Measurements from ENCODE around the gene ZNF10. TPM values are rescaled to one million over a fixed set of nuclear protein-coding genes. Genes with fewer than 3 reads are reported as not detected.

ZNF10 gene
- polyA plus RNA-seq, 1 of the 3 experiments (the other 2 are of a cell fraction) = 4.5 TPM

DNA sequence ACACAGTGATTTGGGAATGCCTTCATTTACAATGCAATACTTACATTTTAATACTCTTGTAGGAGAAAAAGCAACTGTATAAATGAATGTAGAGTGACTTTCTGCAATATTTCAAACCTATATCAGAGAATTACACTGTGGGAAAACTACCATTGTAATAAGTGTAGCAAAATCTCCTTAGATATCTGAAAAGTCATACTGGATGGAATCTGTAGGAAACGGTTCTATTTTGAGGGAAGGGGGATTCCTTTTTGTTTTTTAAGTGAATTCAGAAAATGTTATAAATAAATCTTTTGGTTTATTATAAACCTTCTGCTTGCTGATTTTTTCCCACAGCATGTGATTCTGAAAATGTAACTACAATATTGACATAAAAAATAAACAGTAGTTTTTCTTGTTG lies 23.3 kb upstream of the ZNF10 start:
- Histone ChIP-seq H3K27ac (ENCODE audit: low read depth in 2 of 2, low read length in 1 of 2) (no peak overlapping the region), H3K9me3 (peaks cover 84% of the 10 kb centered on the region), H4K20me1 (ENCODE audit: insufficient read depth) (no peaks in the 10 kb centered on the region), H3K4me3 (ENCODE audit: low read depth in 2 of 2, low read length in 1 of 2) (no peak overlapping the region), H3K4me2 (no peak overlapping the region), H3K79me2 (ENCODE audit: insufficient read depth) (no peaks in the 10 kb centered on the region), H2AFZ (ENCODE audit: low read depth) (no peak overlapping the region), H3K36me3 (replicated peaks in 1 of 2; ENCODE audit: control insufficient read depth in 1 of 2, insufficient read depth in 2 of 2, low read length in 1 of 2) (peaks cover 45 to 88% of the 10 kb centered on the region in 2 experiments), H3K27me3 (ENCODE audit: insufficient read depth) (no peaks in the 10 kb centered on the region), H3K9me2 (no peaks in the 10 kb centered on the region), H3K9ac (no peak overlapping the region), H3F3A (replicated peaks; ENCODE audit: insufficient read depth) (peaks cover 13% of the 10 kb centered on the region), H3K4me1 (ENCODE audit: control insufficient read depth in 1 of 2, insufficient read depth in 2 of 2, low read depth in 1 of 2, low read length in 1 of 2) (no peaks in the 10 kb centered on the region)
- WGBS (ENCODE audit: low lambda C conversion rate) = 100% methylated on average over 1 of the region's 1 CpG
- TF ChIP-seq NFIC (IDR thresholded peaks at IDR 0.05; ENCODE audit: borderline replicate concordance) (no peak), EZH2phosphoT487 (IDR thresholded peaks at IDR 0.05; ENCODE audit: borderline replicate concordance, low read depth) (no peak)
- TF ChIP-seq, protein P1, sequence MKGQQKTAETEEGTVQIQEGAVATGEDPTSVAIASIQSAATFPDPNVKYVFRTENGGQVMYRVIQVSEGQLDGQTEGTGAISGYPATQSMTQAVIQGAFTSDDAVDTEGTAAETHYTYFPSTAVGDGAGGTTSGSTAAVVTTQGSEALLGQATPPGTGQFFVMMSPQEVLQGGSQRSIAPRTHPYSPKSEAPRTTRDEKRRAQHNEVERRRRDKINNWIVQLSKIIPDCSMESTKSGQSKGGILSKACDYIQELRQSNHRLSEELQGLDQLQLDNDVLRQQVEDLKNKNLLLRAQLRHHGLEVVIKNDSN (IDR thresholded peaks at IDR 0.05; ENCODE audit: borderline replicate concordance, low read depth) = no peak
- POLR2A ChIA-PET = no interaction called here
- CTCF ChIA-PET = no interaction called here
- no peak for DNase-seq

DNA sequence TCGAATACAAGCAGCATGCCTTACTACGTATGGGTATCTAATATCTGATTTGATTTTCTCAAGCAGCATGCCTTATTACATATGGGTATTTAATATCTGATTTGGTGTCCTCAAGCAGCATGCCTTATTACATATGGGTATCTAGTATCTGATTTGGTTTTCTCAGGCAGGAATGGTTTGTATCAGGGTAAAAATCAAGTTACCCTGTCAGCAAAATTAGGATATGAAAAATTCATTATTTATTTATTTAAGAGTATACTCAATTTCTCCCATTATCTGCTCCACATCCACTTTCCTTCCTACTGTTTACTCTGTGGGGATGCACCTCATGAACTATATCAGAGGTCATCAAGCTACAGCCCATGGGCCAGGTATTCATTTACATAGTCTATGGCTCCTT lies 22.3 kb upstream of the ZNF10 start:
- no peaks in the 10 kb centered on the region for H4K20me1 ChIP-seq (ENCODE audit: insufficient read depth)
- H3K36me3 ChIP-seq (replicated peaks in 1 of 2; ENCODE audit: control insufficient read depth in 1 of 2, insufficient read depth in 2 of 2, low read length in 1 of 2) = peaks cover 40 to 78% of the 10 kb centered on the region in 2 experiments
- H3K4me3 ChIP-seq (ENCODE audit: low read depth in 2 of 2, low read length in 1 of 2) = no peak overlapping the region; a peak in 1 of 4 replicates
- no peak for DNase-seq
- ChIA-PET POLR2A (no interaction called here), CTCF (no interaction called here)
- WGBS (ENCODE audit: low lambda C conversion rate) = 98% methylated on average over 2 of the region's 2 CpGs
- no peak overlapping the region for H3K9ac ChIP-seq
- H3K27me3 ChIP-seq (ENCODE audit: insufficient read depth) = no peaks in the 10 kb centered on the region
- H2AFZ ChIP-seq (ENCODE audit: low read depth) = no peak overlapping the region
- H3K4me1 ChIP-seq (ENCODE audit: control insufficient read depth in 1 of 2, insufficient read depth in 2 of 2, low read depth in 1 of 2, low read length in 1 of 2) = no peaks in the 10 kb centered on the region
- peaks cover 88% of the 10 kb centered on the region for H3K9me3 ChIP-seq
- no peak for TF ChIP-seq MEF2A (IDR thresholded peaks at IDR 0.05; ENCODE audit: borderline replicate concordance, low read depth)
- TF ChIP-seq, protein P2, sequence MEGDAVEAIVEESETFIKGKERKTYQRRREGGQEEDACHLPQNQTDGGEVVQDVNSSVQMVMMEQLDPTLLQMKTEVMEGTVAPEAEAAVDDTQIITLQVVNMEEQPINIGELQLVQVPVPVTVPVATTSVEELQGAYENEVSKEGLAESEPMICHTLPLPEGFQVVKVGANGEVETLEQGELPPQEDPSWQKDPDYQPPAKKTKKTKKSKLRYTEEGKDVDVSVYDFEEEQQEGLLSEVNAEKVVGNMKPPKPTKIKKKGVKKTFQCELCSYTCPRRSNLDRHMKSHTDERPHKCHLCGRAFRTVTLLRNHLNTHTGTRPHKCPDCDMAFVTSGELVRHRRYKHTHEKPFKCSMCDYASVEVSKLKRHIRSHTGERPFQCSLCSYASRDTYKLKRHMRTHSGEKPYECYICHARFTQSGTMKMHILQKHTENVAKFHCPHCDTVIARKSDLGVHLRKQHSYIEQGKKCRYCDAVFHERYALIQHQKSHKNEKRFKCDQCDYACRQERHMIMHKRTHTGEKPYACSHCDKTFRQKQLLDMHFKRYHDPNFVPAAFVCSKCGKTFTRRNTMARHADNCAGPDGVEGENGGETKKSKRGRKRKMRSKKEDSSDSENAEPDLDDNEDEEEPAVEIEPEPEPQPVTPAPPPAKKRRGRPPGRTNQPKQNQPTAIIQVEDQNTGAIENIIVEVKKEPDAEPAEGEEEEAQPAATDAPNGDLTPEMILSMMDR (IDR thresholded peaks at IDR 0.05) = no peak
- no peak for TF ChIP-seq RCOR1 (IDR thresholded peaks at IDR 0.05; ENCODE audit: low read length)
- no peak for TF ChIP-seq YY1 (IDR thresholded peaks at IDR 0.05; ENCODE audit: low read depth)
- TF ChIP-seq, protein P3, sequence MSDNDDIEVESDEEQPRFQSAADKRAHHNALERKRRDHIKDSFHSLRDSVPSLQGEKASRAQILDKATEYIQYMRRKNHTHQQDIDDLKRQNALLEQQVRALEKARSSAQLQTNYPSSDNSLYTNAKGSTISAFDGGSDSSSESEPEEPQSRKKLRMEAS (IDR thresholded peaks at IDR 0.05; ENCODE audit: low read depth) = no peak
- no peak for TF ChIP-seq JUND (IDR thresholded peaks at IDR 0.05)
- TF ChIP-seq, protein P4, sequence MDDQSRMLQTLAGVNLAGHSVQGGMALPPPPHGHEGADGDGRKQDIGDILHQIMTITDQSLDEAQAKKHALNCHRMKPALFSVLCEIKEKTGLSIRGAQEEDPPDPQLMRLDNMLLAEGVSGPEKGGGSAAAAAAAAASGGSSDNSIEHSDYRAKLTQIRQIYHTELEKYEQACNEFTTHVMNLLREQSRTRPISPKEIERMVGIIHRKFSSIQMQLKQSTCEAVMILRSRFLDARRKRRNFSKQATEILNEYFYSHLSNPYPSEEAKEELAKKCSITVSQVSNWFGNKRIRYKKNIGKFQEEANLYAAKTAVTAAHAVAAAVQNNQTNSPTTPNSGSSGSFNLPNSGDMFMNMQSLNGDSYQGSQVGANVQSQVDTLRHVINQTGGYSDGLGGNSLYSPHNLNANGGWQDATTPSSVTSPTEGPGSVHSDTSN (IDR thresholded peaks at IDR 0.05) = no peak
- no peak for TF ChIP-seq ELF1 (IDR thresholded peaks at IDR 0.05)
- no peak for TF ChIP-seq RXRA (IDR thresholded peaks at IDR 0.05; ENCODE audit: borderline replicate concordance, low read depth)
- no peak for TF ChIP-seq POLR2AphosphoS5 (IDR thresholded peaks at IDR 0.05; ENCODE audit: low read depth, low read length)
- TF ChIP-seq, protein P5, sequence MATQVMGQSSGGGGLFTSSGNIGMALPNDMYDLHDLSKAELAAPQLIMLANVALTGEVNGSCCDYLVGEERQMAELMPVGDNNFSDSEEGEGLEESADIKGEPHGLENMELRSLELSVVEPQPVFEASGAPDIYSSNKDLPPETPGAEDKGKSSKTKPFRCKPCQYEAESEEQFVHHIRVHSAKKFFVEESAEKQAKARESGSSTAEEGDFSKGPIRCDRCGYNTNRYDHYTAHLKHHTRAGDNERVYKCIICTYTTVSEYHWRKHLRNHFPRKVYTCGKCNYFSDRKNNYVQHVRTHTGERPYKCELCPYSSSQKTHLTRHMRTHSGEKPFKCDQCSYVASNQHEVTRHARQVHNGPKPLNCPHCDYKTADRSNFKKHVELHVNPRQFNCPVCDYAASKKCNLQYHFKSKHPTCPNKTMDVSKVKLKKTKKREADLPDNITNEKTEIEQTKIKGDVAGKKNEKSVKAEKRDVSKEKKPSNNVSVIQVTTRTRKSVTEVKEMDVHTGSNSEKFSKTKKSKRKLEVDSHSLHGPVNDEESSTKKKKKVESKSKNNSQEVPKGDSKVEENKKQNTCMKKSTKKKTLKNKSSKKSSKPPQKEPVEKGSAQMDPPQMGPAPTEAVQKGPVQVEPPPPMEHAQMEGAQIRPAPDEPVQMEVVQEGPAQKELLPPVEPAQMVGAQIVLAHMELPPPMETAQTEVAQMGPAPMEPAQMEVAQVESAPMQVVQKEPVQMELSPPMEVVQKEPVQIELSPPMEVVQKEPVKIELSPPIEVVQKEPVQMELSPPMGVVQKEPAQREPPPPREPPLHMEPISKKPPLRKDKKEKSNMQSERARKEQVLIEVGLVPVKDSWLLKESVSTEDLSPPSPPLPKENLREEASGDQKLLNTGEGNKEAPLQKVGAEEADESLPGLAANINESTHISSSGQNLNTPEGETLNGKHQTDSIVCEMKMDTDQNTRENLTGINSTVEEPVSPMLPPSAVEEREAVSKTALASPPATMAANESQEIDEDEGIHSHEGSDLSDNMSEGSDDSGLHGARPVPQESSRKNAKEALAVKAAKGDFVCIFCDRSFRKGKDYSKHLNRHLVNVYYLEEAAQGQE (IDR thresholded peaks at IDR 0.05; ENCODE audit: low read depth, low read length) = no peak
- no peak for TF ChIP-seq EP300 (IDR thresholded peaks at IDR 0.05; ENCODE audit: borderline replicate concordance in 1 of 2, low read depth in 1 of 2, low read length in 1 of 2)
- TF ChIP-seq NFIC (IDR thresholded peaks at IDR 0.05; ENCODE audit: borderline replicate concordance) = no peak
- TF ChIP-seq FOSL2 (IDR thresholded peaks at IDR 0.05; ENCODE audit: borderline replicate concordance, low read depth) = no peak
- no peak for TF ChIP-seq MXI1 (IDR thresholded peaks at IDR 0.05; ENCODE audit: low read depth, low read length)
- TF ChIP-seq, protein P1 (IDR thresholded peaks at IDR 0.05; ENCODE audit: borderline replicate concordance, low read depth) = no peak
- H3K4me2 ChIP-seq = no peak overlapping the region
- peaks cover 13% of the 10 kb centered on the region for H3F3A ChIP-seq (replicated peaks; ENCODE audit: insufficient read depth)
- H3K79me2 ChIP-seq (ENCODE audit: insufficient read depth) = no peaks in the 10 kb centered on the region
- H3K9me2 ChIP-seq = no peaks in the 10 kb centered on the region
- H3K27ac ChIP-seq (ENCODE audit: low read depth in 2 of 2, low read length in 1 of 2) = no peak overlapping the region

All from SK-N-SH (cell line).